ENCODE measurements around the gene NOP9.

Gene NOP9

GRCh38 chr14:24299255-24300191 lies at the start of gene NOP9, which contains the start of gene DHRS1:
NOP9 (plus strand) TSS chr14:24299850; CDS start chr14:24299955, 105 bp downstream.
DHRS1 (minus strand) TSS chr14:24299780; CDS start chr14:24299106, 674 bp downstream.
- peak within 1 kb of the TSS; percentile 98 for H3K4me3 ChIP-seq (ENCODE audit: low read depth, low read length)
- DNase-seq (ENCODE audit: low read depth), result peak; percentile 76
- no peak for TF ChIP-seq CTCF (IDR thresholded peaks at IDR 0.05; ENCODE audit: control insufficient read depth, extremely low read depth, insufficient read depth)

- no peak for TF ChIP-seq CTCF (IDR thresholded peaks at IDR 0.05; ENCODE audit: control insufficient read depth, extremely low read depth, insufficient read depth)
- DNase-seq (ENCODE audit: low read depth), result no peak
- H3K4me3 ChIP-seq (ENCODE audit: low read depth, low read length), result no peak overlapping the region
These were observed 49.3 kb upstream of the NOP9 start for GRCh38 chr14:24250354-24250753.

GRCh38 chr14:24251880-24252288 lies 47.8 kb upstream of the NOP9 start:
- TF ChIP-seq CTCF (IDR thresholded peaks at IDR 0.05; ENCODE audit: control insufficient read depth, extremely low read depth, insufficient read depth), result no peak
- H3K4me3 ChIP-seq (ENCODE audit: low read depth, low read length), result no peak overlapping the region
- DNase-seq (ENCODE audit: low read depth), result no peak

GRCh38 chr14:24252289-24253124 lies 47.1 kb upstream of the NOP9 start:
- H3K4me3 ChIP-seq (ENCODE audit: low read depth, low read length), result no peak overlapping the region
- DNase-seq (ENCODE audit: low read depth), result no peak
- TF ChIP-seq CTCF (IDR thresholded peaks at IDR 0.05; ENCODE audit: control insufficient read depth, extremely low read depth, insufficient read depth), result no peak

- no peak for TF ChIP-seq CTCF (IDR thresholded peaks at IDR 0.05; ENCODE audit: control insufficient read depth, extremely low read depth, insufficient read depth)
- no peak overlapping the region for H3K4me3 ChIP-seq (ENCODE audit: low read depth, low read length)
- DNase-seq (ENCODE audit: low read depth), result no peak
These were observed 45.7 kb upstream of the NOP9 start for GRCh38 chr14:24253936-24254335.

- H3K4me3 ChIP-seq (ENCODE audit: low read depth, low read length), result no peak overlapping the region
- TF ChIP-seq CTCF (IDR thresholded peaks at IDR 0.05; ENCODE audit: control insufficient read depth, extremely low read depth, insufficient read depth), result no peak
- no peak for DNase-seq (ENCODE audit: low read depth)
These were observed 44.8 kb upstream of the NOP9 start for GRCh38 chr14:24254630-24255392.
